Stomach smooth muscle (tissue), 2 donors: Measurements from ENCODE around the gene ITIH5.

Source experiments
- H3K27ac ChIP-seq: one replicate; pipeline ENCODE4 v1.7.0; 2013; ENCODE audit warnings: mild to moderate bottlenecking, low read length, inconsistent platforms
- H3K27me3 ChIP-seq, 2 donors: one replicate each; pipeline ENCODE4 v1.7.0; 2013; ENCODE audit warnings: low read length in 2 of 2; ENCODE audit not compliant: insufficient read depth in 2 of 2, control insufficient read depth in 1 of 2
- H3K36me3 ChIP-seq, 2 donors: one replicate each; pipeline ENCODE4 v1.7.0; 2013; ENCODE audit warnings: low read length in 2 of 2; ENCODE audit not compliant: control insufficient read depth in 2 of 2, insufficient read depth in 2 of 2
- H3K4me1 ChIP-seq: one replicate; pipeline ENCODE4 v1.7.0; 2013; ENCODE audit warnings: low read length; ENCODE audit not compliant: control insufficient read depth, insufficient read depth
- H3K4me3 ChIP-seq, 2 donors: one replicate each; pipeline ENCODE4 v1.7.0; 2013; ENCODE audit warnings: low read length in 2 of 2
- H3K9ac ChIP-seq, 2 donors: one replicate each; pipeline ENCODE4 v1.7.0; 2013; ENCODE audit warnings: low read length in 2 of 2, mild to moderate bottlenecking in 1 of 2
- H3K9me3 ChIP-seq, 2 donors: one replicate each; pipeline ENCODE4 v1.7.0; 2013; ENCODE audit warnings: low read length in 2 of 2; ENCODE audit not compliant: control insufficient read depth in 2 of 2
- donor health status: healthy.
- donor health status: Pancreatic carcinoma.

Gene ITIH5

GRCh38 chr10:7551289-7551688 is 115.5 kb downstream of the ITIH5 start:
- H3K36me3 ChIP-seq, result no peaks in the 10 kb centered on the region
- no peaks in the 10 kb centered on the region for H3K9me3 ChIP-seq
- no peak overlapping the region for H3K9ac ChIP-seq
- peak overlapping the region; percentile 64 for H3K27ac ChIP-seq
- no peaks in the 10 kb centered on the region for H3K27me3 ChIP-seq
- H3K4me1 ChIP-seq, result peaks cover 53% of the 10 kb centered on the region
- peak overlapping the region in 1 of 2 donors; percentile 22 for H3K4me3 ChIP-seq

- Histone ChIP-seq H3K27ac (no peak overlapping the region), H3K27me3 (no peaks in the 10 kb centered on the region), H3K36me3 (no peaks in the 10 kb centered on the region), H3K4me3 (no peak overlapping the region), H3K4me1 (peaks cover 56% of the 10 kb centered on the region), H3K9ac (no peak overlapping the region), H3K9me3 (no peaks in the 10 kb centered on the region)
These were observed 116.8 kb downstream of the ITIH5 start for GRCh38 chr10:7550013-7550412.

- Histone ChIP-seq H3K27ac (peak overlapping the region; percentile 62), H3K9ac (peak overlapping the region in 1 of 2 donors; percentile 13), H3K4me3 (peak overlapping the region in 1 of 2 donors; percentile 15), H3K9me3 (no peaks in the 10 kb centered on the region), H3K36me3 (no peaks in the 10 kb centered on the region), H3K4me1 (peaks cover 67% of the 10 kb centered on the region), H3K27me3 (no peaks in the 10 kb centered on the region)
These were observed 118.9 kb downstream of the ITIH5 start for GRCh38 chr10:7547829-7548228.

- Histone ChIP-seq H3K36me3 (no peaks in the 10 kb centered on the region), H3K27ac (peak overlapping the region; percentile 62), H3K4me3 (no peak overlapping the region), H3K27me3 (no peaks in the 10 kb centered on the region), H3K9me3 (no peaks in the 10 kb centered on the region), H3K9ac (no peak overlapping the region), H3K4me1 (peaks cover 68% of the 10 kb centered on the region)
These were observed 119.6 kb downstream of the ITIH5 start for GRCh38 chr10:7547206-7547605.

GRCh38 chr10:7546385-7546967 is 120.3 kb downstream of the ITIH5 start:
- H3K9me3 ChIP-seq, result no peaks in the 10 kb centered on the region
- H3K4me1 ChIP-seq, result peaks cover 68% of the 10 kb centered on the region
- no peaks in the 10 kb centered on the region for H3K27me3 ChIP-seq
- H3K4me3 ChIP-seq, result no peak overlapping the region
- no peaks in the 10 kb centered on the region for H3K36me3 ChIP-seq
- H3K27ac ChIP-seq, result peak overlapping the region; percentile 62
- H3K9ac ChIP-seq, result no peak overlapping the region

GRCh38 chr10:7545792-7546191 is 121.0 kb downstream of the ITIH5 start:
- Histone ChIP-seq H3K9me3 (no peaks in the 10 kb centered on the region), H3K4me1 (peaks cover 68% of the 10 kb centered on the region), H3K4me3 (no peak overlapping the region), H3K36me3 (no peaks in the 10 kb centered on the region), H3K27me3 (no peaks in the 10 kb centered on the region), H3K9ac (no peak overlapping the region), H3K27ac (peak overlapping the region; percentile 62)

GRCh38 chr10:7545261-7545660 is 121.5 kb downstream of the ITIH5 start:
- Histone ChIP-seq H3K9ac (no peak overlapping the region), H3K4me3 (no peak overlapping the region), H3K4me1 (peaks cover 67% of the 10 kb centered on the region), H3K36me3 (no peaks in the 10 kb centered on the region), H3K27ac (peak overlapping the region; percentile 62), H3K9me3 (no peaks in the 10 kb centered on the region), H3K27me3 (no peaks in the 10 kb centered on the region)

GRCh38 chr10:7544203-7544602 is 122.6 kb downstream of the ITIH5 start:
- Histone ChIP-seq H3K36me3 (no peaks in the 10 kb centered on the region), H3K4me1 (peaks cover 59% of the 10 kb centered on the region)

GRCh38 chr10:7542189-7542914 is 124.4 kb downstream of the ITIH5 start:
- Histone ChIP-seq H3K4me3 (peak overlapping the region; percentile 39 to 67), H3K27ac (peak overlapping the region; percentile 98), H3K9ac (peak overlapping the region; percentile 49 to 87), H3K4me1 (peaks cover 48% of the 10 kb centered on the region), H3K9me3 (peaks cover 5 to 6% of the 10 kb centered on the region in 2 donors), H3K27me3 (no peaks in the 10 kb centered on the region), H3K36me3 (no peaks in the 10 kb centered on the region)

More at GRCh38 chr10:7544203-7544602, 122.6 kb downstream of the ITIH5 start:
- Histone ChIP-seq H3K9ac (no peak overlapping the region), H3K27me3 (no peaks in the 10 kb centered on the region), H3K4me3 (no peak overlapping the region), H3K27ac (peak overlapping the region; percentile 98), H3K9me3 (no peaks in the 10 kb centered on the region)

- Histone ChIP-seq H3K36me3 (no peaks in the 10 kb centered on the region), H3K4me1 (peaks cover 45% of the 10 kb centered on the region), H3K27me3 (no peaks in the 10 kb centered on the region), H3K9me3 (peaks cover 5 to 6% of the 10 kb centered on the region in 2 donors), H3K4me3 (peak overlapping the region; percentile 39 to 67), H3K27ac (peak overlapping the region; percentile 98), H3K9ac (peak overlapping the region; percentile 49 to 87)
These were observed 125.4 kb downstream of the ITIH5 start for GRCh38 chr10:7541137-7542087.
